ENCODE measurements around the gene SNX33.
"Not testable (repeated sequence)": the region's sequence is repeated elsewhere in the genome, so short reads cannot be mapped to it uniquely, and the experiment has no call there.

SNX33 gene, protein sequence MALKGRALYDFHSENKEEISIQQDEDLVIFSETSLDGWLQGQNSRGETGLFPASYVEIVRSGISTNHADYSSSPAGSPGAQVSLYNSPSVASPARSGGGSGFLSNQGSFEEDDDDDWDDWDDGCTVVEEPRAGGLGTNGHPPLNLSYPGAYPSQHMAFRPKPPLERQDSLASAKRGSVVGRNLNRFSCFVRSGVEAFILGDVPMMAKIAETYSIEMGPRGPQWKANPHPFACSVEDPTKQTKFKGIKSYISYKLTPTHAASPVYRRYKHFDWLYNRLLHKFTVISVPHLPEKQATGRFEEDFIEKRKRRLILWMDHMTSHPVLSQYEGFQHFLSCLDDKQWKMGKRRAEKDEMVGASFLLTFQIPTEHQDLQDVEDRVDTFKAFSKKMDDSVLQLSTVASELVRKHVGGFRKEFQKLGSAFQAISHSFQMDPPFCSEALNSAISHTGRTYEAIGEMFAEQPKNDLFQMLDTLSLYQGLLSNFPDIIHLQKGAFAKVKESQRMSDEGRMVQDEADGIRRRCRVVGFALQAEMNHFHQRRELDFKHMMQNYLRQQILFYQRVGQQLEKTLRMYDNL

GRCh38 chr15:75647370-75648155, at the start of gene SNX33:
Gene SNX33, plus strand, starts transcription at chr15:75647912. Its CDS starts 1,191 bp downstream, at chr15:75649103.
- DNase-seq (ENCODE audit: low spot score) = no peak

GRCh38 chr15:75598361-75598760, 49.4 kb upstream of the SNX33 start:
- DNase-seq (ENCODE audit: low spot score) = no peak

DNA sequence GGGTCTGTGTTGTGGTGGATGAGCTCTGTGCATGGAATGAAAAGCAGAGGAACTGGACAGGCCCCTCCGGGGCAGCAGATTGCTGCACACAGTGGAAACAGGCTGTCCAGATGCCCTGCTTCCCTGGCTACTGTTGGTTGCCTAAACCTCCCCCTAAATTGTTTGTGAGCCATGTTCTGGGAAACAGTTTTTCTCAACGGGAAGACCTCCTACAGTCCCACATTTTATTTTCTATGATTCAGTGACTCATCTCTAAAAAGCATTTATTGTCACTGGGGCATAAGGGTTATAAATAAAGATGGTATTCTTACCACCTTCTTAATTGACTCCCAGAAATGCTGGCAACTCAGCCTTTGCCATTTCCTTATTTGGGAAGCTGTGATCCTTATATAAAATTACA, 48.3 kb upstream of the SNX33 start:
- DNase-seq (ENCODE audit: low spot score) = no peak

DNA sequence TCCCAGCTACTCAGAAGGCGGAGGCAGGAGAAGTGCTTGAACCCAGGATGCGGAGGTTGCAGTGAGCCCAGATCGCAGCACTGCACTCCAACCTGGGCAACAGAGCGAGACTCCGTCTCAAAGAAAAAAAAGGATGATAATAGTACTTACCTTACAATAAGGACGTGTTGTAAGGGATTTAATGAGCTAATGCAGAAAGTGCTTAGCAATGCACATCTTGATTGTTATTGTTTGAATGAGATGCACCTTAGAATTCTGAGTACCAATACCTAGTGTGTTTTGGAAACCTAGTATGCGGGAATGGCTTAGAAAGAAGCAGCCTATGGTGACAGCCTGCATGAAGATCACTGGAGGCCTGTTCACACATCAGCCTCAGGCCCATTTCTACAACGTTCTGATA, 41.7 kb upstream of the SNX33 start:
- DNase-seq (ENCODE audit: low spot score) = no peak

GRCh38 chr15:75606711-75607699, 40.7 kb upstream of the SNX33 start:
- no peak for DNase-seq (ENCODE audit: low spot score)

GRCh38 chr15:75616766-75617165, 30.9 kb upstream of the SNX33 start:
- DNase-seq (ENCODE audit: low spot score) = no peak

- DNase-seq (ENCODE audit: low spot score) = no peak
These were observed 27.5 kb upstream of the SNX33 start for GRCh38 chr15:75620058-75620820.

- peak; percentile 60 for DNase-seq (ENCODE audit: low spot score)
These were observed 26.8 kb upstream of the SNX33 start for GRCh38 chr15:75620841-75621391.

DNA sequence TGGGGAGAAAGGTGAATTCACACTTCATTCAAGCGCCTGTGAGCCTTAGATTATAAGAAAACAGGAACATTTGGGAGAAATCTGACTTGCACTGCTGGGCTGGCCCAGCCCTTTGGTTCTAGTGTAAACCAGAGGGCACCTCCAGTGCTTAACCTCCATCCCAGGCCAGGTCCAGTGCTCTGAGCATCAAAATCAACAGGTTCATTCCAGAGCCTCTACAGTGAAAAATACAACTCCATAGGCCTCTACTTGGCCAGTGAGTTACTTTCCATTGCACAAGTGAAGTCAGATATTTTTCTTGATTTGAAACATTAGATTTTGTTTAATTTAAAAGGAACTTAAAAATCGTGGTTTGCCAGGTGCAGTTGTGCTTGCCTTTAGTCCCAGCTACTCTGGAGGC, 25.2 kb upstream of the SNX33 start:
- no peak for DNase-seq (ENCODE audit: low spot score)

- DNase-seq (ENCODE audit: low spot score) = peak; percentile 86
These were observed 22.0 kb upstream of the SNX33 start, which contains the start of gene SNUPN for GRCh38 chr15:75625542-75626347. Gene SNUPN, minus strand, starts transcription at chr15:75625725. Its CDS starts 4,674 bp downstream, at chr15:75621051.

DNA sequence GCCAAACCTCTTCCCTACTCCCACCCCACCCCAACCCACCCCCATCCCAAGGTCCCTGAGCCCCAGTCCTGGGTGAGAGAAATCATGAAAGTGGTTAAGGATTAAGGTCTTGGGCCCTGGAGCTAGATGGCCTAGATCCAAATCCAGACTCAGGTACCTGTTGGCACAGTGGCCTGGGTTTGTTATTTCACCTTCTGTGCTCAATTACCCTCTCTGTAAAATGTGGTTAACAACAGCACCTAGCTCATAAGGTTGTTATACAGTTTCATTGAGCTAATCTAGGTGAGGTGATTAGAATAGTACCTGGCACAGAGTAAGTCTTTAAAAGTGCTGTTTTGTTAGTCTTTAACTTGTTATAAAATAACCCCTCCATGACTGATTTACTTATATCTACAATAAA, 15.8 kb upstream of the SNX33 start:
- DNase-seq (ENCODE audit: low spot score) = no peak

GRCh38 chr15:75633922-75634321, 13.8 kb upstream of the SNX33 start:
- DNase-seq (ENCODE audit: low spot score) = not testable (repeated sequence)

GRCh38 chr15:75636026-75636425, 11.7 kb upstream of the SNX33 start:
- DNase-seq (ENCODE audit: low spot score) = no peak

DNA sequence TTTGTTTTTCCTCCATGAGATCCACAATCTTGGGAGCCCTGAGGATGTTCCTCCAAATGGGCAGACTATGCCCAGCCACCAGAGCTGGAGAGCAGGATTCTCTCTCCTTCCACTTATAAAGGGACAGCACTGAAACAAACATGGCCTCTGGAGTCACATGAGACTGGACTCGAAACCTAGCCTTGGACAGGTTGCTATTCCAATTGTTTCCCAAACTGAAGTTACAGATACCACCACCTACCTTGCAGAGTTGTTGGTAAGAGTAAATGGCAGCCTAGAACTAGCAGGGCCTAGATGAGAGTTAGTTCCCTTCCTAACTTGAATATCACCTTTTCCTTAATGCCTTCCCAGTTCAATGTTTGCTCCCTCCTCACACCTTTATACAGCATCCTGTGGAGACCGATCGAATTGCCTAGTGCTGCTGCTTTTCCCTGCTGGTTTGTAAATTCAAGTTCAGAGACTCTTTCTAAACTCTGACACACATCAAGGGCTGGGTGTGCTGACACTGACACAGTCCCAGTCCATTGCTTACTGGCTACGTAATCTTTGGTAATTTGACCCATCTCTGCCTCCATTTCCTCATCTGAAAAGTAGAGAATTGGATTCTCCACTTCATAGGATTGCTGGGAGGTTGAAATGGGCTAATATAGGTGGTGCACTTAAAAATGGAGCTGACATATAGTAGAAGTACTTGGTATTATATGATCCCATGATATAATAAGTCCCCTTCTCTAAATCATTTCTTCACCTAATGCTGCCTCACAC, 10.3 kb upstream of the SNX33 start:
- no peak for DNase-seq (ENCODE audit: low spot score)

DNA sequence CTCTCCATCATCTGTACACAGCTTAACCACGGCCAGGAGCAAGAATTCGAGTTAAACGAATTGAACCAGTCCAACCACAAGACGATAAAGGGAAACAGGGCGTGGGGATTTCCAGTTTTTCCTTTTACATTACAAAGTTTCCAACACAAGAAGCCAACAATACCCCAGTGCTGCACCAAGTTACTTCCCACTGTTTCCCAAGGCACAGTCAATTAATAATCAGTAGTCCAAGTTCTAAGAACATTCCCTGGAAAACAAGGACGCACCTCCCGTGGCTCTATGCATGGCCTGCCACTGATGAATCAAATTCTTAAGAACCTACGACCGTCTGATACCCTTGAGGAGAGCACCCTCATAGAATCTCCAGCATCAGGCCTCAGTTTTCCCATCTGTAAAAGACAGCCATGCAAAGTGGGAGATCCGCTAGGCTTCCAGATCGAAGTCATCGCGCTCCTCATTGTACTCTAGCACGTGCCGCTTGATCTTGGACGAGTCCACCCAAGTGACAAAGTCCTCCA, 8.5 kb upstream of the SNX33 start:
- DNase-seq (ENCODE audit: low spot score) = no peak

DNA sequence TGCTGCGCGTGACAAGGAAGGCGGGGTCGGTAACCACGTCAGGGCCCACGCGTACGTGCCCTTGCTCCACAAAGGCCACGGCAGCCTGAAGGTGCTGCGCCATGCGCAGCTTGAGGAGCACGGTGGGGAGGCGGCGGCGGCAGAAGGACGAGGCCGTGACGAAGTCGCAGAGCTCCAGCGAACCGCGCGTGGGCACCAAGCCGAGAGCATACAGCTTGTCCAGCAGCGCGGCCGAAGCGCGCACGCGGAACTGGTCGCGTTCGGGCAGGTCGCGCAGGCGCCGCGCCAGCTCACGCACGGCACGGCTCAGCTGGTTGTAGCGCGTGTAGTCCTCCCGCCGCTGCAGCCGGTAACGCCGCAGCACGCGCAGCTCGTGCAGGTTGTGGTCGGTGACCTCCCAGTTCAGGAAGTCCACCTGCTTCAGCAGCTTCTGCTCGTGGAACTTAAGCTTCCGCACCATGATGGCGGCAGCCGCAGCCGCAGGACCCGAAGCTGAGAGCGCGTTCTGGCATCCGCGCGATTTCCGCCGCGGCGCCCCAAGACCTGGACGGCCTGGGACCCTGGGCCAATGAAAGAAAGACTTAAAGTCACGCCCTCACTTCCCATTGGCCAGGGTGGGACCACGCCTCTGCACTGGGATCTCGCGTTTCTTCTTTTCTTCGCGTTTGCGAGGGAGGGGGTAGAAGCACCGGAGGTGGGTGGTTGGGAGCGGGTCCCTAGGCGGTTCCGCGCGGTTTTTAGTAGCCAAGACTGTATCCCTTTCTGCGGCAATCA, 7.8 kb upstream of the SNX33 start, which contains the start of gene IMP3:
Gene IMP3 (minus strand): TSS at position 516 of the 774 bp plus-strand sequence. CDS start 56 bp downstream, at position 460.
- peak; percentile 89 for DNase-seq (ENCODE audit: low spot score)

DNA sequence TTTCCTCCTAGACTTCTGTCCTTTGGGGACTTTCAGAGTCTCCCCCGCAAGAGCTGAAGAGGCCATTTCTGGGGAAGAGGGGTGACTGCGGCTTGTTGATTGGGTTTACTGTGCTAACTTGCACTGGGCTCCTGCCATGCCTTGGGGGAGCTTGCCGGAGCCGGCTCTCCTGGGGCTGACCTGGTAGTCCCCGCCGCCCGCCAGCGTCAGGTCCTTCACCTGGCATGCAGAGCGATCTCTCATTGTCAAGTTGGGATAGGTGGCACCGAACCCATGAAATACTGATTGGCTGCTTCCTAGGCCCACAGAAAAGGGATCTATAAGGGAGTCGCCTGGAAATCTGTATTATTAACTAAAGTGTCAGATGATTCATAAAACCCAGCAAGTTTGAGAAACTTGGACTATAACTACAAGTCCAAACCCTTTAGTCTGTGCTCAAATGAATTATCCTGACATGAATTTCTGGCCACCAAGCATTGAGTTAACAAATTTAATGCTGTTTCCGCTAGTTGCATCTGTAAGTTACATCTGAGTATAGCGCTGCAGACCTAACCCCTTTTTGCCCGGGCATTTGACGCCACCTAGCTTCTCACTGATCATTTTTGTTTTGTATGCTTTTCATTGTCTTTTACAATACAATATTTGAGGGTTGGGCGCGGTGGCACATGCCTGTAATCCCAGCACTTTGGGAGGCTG, 7.1 kb upstream of the SNX33 start:
- DNase-seq (ENCODE audit: low spot score) = no peak
